ENCODE data around the gene TNFAIP2. TPM values are rescaled to one million over a fixed set of nuclear protein-coding genes. Genes with fewer than 3 reads are reported as not detected.
"Not testable (repeated sequence)": the region's sequence is repeated elsewhere in the genome, so short reads cannot be mapped to it uniquely, and the experiment has no call there.

Gene TNFAIP2
- total and polyA plus RNA-seq, 8 donors: 30.7 to 279 (median 73.0) TPM

GRCh38 chr14:103164006-103164405, 40.7 kb downstream of the TNFAIP2 start:
- Histone ChIP-seq H3K4me3 (no peak overlapping the region), H3K4me1 (peaks cover 0 to 2% (median 0%) of the 10 kb centered on the region in 4 donors), H3K9me3 (peaks cover 0 to 28% (median 10%) of the 10 kb centered on the region in 4 donors), H3K27me3 (no peaks in the 10 kb centered on the region), H3K27ac (no peak overlapping the region), H3K36me3 (no peaks in the 10 kb centered on the region)
- no peak for DNase-seq
- intact Hi-C loops (cut with DNase I; ENCODE audit: low total_unique reads): no loop called here
- TF ChIP-seq POLR2A (IDR thresholded peaks at IDR 0.05) (no peak), POLR2AphosphoS5 (IDR thresholded peaks at IDR 0.05) (no peak), EP300 (IDR thresholded peaks at IDR 0.05) (no peak), CTCF (IDR thresholded peaks at IDR 0.05) (no peak)
- 67 to 76% (median 73%) methylated on average over 7 to 10 of the region's 10 CpGs for WGBS, 5 donors

DNA sequence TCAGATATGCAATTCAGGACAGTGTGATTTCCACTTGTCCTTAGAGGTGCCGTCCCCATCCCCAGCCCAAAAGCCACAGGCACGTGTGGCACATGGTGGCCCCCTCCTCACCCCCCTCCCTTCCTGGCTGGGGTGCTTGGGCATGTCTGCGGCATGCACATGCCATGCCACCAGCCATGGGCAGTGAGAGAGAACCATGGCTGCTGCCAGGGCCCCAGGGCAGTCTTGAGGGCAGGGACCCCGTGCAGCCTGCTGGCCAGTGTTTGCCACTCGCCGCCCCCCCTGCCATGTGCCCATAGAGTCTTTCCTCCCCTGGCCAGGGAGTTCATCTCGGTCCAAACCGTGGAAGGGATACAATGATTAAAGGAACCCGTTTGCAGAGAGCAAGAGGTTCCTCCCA, 41.5 kb downstream of the TNFAIP2 start:
- WGBS, 5 donors: 66 to 73% (median 71%) methylated on average over 7 to 9 of the region's 9 CpGs
- intact Hi-C loops (cut with DNase I; ENCODE audit: low total_unique reads): no loop called here
- no peak for DNase-seq
- Histone ChIP-seq H3K36me3 (no peaks in the 10 kb centered on the region), H3K27me3 (no peaks in the 10 kb centered on the region), H3K27ac (no peak overlapping the region), H3K9me3 (peaks cover 0 to 36% (median 17%) of the 10 kb centered on the region in 4 donors), H3K4me3 (no peak overlapping the region), H3K4me1 (no peaks in the 10 kb centered on the region)
- no peak for TF ChIP-seq CTCF (IDR thresholded peaks at IDR 0.05)
- no peak for TF ChIP-seq POLR2AphosphoS5 (IDR thresholded peaks at IDR 0.05)

DNA sequence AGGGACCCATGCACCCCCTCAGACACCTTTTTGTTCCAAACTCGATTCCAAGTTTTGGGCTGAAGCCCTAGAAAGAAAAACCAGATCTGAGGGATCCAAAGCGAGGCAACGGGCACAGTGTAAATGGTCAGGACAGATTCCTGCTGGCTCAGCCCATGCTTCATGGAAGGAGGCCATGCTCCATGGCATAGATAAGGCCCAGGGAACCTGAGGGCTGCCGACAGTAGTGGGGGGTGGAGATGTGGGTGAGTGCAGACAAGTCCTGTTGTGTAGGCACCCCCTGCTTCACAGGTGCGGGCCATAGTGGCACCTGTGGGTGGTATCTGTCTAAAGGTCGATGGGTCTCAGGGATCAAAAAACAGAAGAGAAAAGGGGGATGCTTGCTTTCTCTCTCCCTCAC, 42.1 kb downstream of the TNFAIP2 start:
- TF ChIP-seq POLR2A (IDR thresholded peaks at IDR 0.05): no peak
- no peak for TF ChIP-seq EP300 (IDR thresholded peaks at IDR 0.05)
- TF ChIP-seq POLR2AphosphoS5 (IDR thresholded peaks at IDR 0.05): no peak
- no peak for TF ChIP-seq CTCF (IDR thresholded peaks at IDR 0.05)
- no peak for DNase-seq
- 81 to 88% (median 84%) methylated on average over 6 of the region's 6 CpGs for WGBS, 5 donors

GRCh38 chr14:103169954-103170353, 46.7 kb downstream of the TNFAIP2 start:
- H3K4me3 ChIP-seq: no peak overlapping the region
- no peaks in the 10 kb centered on the region for H3K4me1 ChIP-seq
- 90 to 95% (median 92%) methylated on average over 6 of the region's 6 CpGs for WGBS, 5 donors
- no peaks in the 10 kb centered on the region for H3K36me3 ChIP-seq
- no peak for DNase-seq
- TF ChIP-seq EP300 (IDR thresholded peaks at IDR 0.05) (no peak), POLR2A (IDR thresholded peaks at IDR 0.05) (no peak), POLR2AphosphoS5 (IDR thresholded peaks at IDR 0.05) (no peak), CTCF (IDR thresholded peaks at IDR 0.05) (no peak)
- H3K27me3 ChIP-seq: no peaks in the 10 kb centered on the region
- peaks cover 18 to 83% (median 36%) of the 10 kb centered on the region in 4 donors for H3K9me3 ChIP-seq
- intact Hi-C loops (cut with DNase I; ENCODE audit: low total_unique reads): no loop called here
- no peak overlapping the region for H3K27ac ChIP-seq

More for the DNA sequence above, 42.1 kb downstream of the TNFAIP2 start:
- Histone ChIP-seq H3K27ac (no peak overlapping the region), H3K27me3 (no peaks in the 10 kb centered on the region), H3K4me1 (no peaks in the 10 kb centered on the region), H3K36me3 (no peaks in the 10 kb centered on the region), H3K4me3 (no peak overlapping the region), H3K9me3 (peaks cover 5 to 41% (median 22%) of the 10 kb centered on the region in 4 donors)
- intact Hi-C loops (cut with DNase I; ENCODE audit: low total_unique reads): no loop called here

- intact Hi-C loops (cut with DNase I; ENCODE audit: low total_unique reads); H3K36me3 ChIP-seq; H3K4me3 ChIP-seq; H3K27me3 ChIP-seq; H3K4me1 ChIP-seq; H3K27ac ChIP-seq; DNase-seq: not testable (repeated sequence)
- WGBS, 5 donors: 65 to 77% (median 73%) methylated on average over 2 of the region's 2 CpGs
- H3K9me3 ChIP-seq: peaks cover 26 to 90% (median 41%) of the 10 kb centered on the region in 4 donors
These were observed 47.9 kb downstream of the TNFAIP2 start for GRCh38 chr14:103171206-103171605.
